ENCODE results near the gene NETO2.
A peak's percentile ranks its signal among the peaks of the same experiment; 100 is the strongest.

Gene NETO2

GRCh38 chr16:47144559-47144877, 773 bp upstream of the NETO2 start:
- no peak overlapping the region for H2BK12ac ChIP-seq (ENCODE audit: low read length in 2 of 2)
- H3K27me3 ChIP-seq (ENCODE audit: control insufficient read depth in 1 of 2, insufficient read depth in 1 of 2, low read length in 2 of 2) = peaks cover 0 to 11% of the 10 kb centered on the region in 2 experiments
- no peak overlapping the region for H2BK5ac ChIP-seq (ENCODE audit: low read depth, low read length, poor library complexity, severe bottlenecking)
- peak overlapping the region; percentile 62 to 73 for H3K4me3 ChIP-seq (ENCODE audit: insufficient read depth in 1 of 2, low read depth in 1 of 2, low read length in 2 of 2)
- H4K8ac ChIP-seq (ENCODE audit: low read length) = peak overlapping the region; percentile 40
- H3K23ac ChIP-seq (ENCODE audit: low read length in 2 of 2) = peak overlapping the region in 1 of 2 experiments; percentile 10
- no peak overlapping the region for H3K27ac ChIP-seq (ENCODE audit: low read length, poor library complexity, severe bottlenecking)
- no peak overlapping the region for H2BK120ac ChIP-seq (ENCODE audit: low read depth, low read length)
- no peak overlapping the region for H3K14ac ChIP-seq (ENCODE audit: low read length in 2 of 2)
- no peak overlapping the region for H2AK5ac ChIP-seq (ENCODE audit: low read length, severe bottlenecking)
- H2AFZ ChIP-seq (ENCODE audit: low read depth, low read length) = peak overlapping the region; percentile 43
- no peak overlapping the region for H2BK15ac ChIP-seq (ENCODE audit: low read depth, poor library complexity, severe bottlenecking)
- no peak for DNase-seq
- H3K9me3 ChIP-seq (ENCODE audit: control insufficient read depth, low read length) = no peaks in the 10 kb centered on the region
- no peaks in the 10 kb centered on the region for H3K36me3 ChIP-seq (ENCODE audit: control insufficient read depth in 1 of 2, insufficient read depth in 2 of 2, low read depth in 1 of 2, low read length in 2 of 2)
- no peaks in the 10 kb centered on the region for H3K79me1 ChIP-seq (replicated peaks; ENCODE audit: low read length, poor library complexity, severe bottlenecking)
- 19% methylated on average over 10 of the region's 10 CpGs for WGBS
- peaks cover 11% of the 10 kb centered on the region for H3K4me1 ChIP-seq (ENCODE audit: control insufficient read depth, insufficient read depth, low read depth, low read length)
- no peak overlapping the region for H3K9ac ChIP-seq (ENCODE audit: low read length)
- H3K4ac ChIP-seq (ENCODE audit: low read depth in 1 of 2, low read length in 2 of 2) = no peak overlapping the region
- H4K91ac ChIP-seq (ENCODE audit: low read length) = no peak overlapping the region
- no peak overlapping the region for H3K18ac ChIP-seq (ENCODE audit: low read depth in 1 of 2, low read length in 2 of 2)
- peak overlapping the region; percentile 91 for H3K4me2 ChIP-seq (ENCODE audit: low read length, poor library complexity, severe bottlenecking)

DNA sequence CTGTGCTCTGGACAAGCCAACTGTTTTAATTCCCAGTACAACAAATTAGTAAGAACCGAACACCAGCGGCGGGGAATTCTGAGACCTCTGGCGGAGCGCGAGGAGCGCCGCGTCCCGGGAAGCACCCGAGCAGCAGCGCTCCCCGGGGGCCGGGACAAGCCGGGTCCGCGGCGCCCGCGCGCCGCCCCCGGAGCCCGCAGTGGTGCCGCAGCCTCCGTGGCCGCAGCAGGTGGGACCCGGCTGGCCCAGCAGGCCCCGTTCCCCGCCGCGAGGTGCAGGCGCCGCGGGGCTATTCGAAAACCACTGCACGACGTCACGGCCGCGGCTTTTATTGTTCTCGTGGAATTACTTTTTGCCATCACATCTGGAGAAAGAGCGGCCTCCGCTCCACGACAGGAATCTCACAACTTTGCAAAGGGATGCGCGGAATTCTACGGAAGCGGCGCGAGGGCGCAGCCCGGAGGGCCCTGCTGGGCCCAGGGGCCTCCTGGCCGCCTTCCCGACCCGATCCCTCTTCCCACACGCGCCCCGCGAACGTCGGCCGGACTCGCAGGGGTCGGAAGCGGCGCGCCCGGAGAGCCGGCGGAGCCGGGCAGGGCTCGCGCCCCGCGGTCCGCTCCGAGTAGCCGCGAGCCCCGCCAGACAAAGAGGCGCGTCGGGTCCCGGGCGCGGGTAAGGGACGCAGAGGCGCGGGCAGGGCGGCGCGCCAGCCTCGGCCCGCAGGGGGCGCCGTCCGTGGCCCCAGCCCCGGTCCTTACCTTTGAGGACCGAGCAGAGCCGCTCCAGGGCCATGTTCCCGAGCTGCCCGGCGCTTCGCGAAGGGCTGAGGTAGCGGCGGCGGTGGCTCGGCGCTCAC, 696 bp downstream of the NETO2 start:
- Histone ChIP-seq H3K18ac (ENCODE audit: low read depth in 1 of 2, low read length in 2 of 2) (peak overlapping the region; percentile 54 to 78), H3K4ac (ENCODE audit: low read depth in 1 of 2, low read length in 2 of 2) (peak overlapping the region in 1 of 2 experiments; percentile 79), H3K4me2 (ENCODE audit: low read length, poor library complexity, severe bottlenecking) (peak overlapping the region; percentile 96), H3K27ac (ENCODE audit: low read length, poor library complexity, severe bottlenecking) (peak overlapping the region; percentile 34), H3K36me3 (ENCODE audit: control insufficient read depth in 1 of 2, insufficient read depth in 2 of 2, low read depth in 1 of 2, low read length in 2 of 2) (no peaks in the 10 kb centered on the region), H3K14ac (ENCODE audit: low read length in 2 of 2) (peak overlapping the region in 1 of 2 experiments; percentile 45), H3K9me3 (ENCODE audit: control insufficient read depth, low read length) (no peaks in the 10 kb centered on the region), H3K27me3 (ENCODE audit: control insufficient read depth in 1 of 2, insufficient read depth in 1 of 2, low read length in 2 of 2) (peaks cover 0 to 11% of the 10 kb centered on the region in 2 experiments), H2AFZ (ENCODE audit: low read depth, low read length) (peak overlapping the region; percentile 70), H4K8ac (ENCODE audit: low read length) (peak overlapping the region; percentile 50), H3K4me1 (ENCODE audit: control insufficient read depth, insufficient read depth, low read depth, low read length) (peaks cover 11% of the 10 kb centered on the region), H3K9ac (ENCODE audit: low read length) (peak overlapping the region; percentile 54), H2BK5ac (ENCODE audit: low read depth, low read length, poor library complexity, severe bottlenecking) (no peak overlapping the region), H2AK5ac (ENCODE audit: low read length, severe bottlenecking) (no peak overlapping the region), H2BK12ac (ENCODE audit: low read length in 2 of 2) (peak overlapping the region in 1 of 2 experiments; percentile 83), H3K79me1 (replicated peaks; ENCODE audit: low read length, poor library complexity, severe bottlenecking) (peaks cover 3% of the 10 kb centered on the region), H2BK120ac (ENCODE audit: low read depth, low read length) (peak overlapping the region; percentile 83), H2BK15ac (ENCODE audit: low read depth, poor library complexity, severe bottlenecking) (peak overlapping the region; percentile 96), H4K91ac (ENCODE audit: low read length) (peak overlapping the region; percentile 72), H3K23ac (ENCODE audit: low read length in 2 of 2) (peak overlapping the region in 1 of 2 experiments; percentile 81), H3K4me3 (ENCODE audit: insufficient read depth in 1 of 2, low read depth in 1 of 2, low read length in 2 of 2) (peak overlapping the region; percentile 73 to 78)
- under 1% methylated on average over 57 of the region's 111 CpGs for WGBS
- peak; percentile 69 for DNase-seq

DNA sequence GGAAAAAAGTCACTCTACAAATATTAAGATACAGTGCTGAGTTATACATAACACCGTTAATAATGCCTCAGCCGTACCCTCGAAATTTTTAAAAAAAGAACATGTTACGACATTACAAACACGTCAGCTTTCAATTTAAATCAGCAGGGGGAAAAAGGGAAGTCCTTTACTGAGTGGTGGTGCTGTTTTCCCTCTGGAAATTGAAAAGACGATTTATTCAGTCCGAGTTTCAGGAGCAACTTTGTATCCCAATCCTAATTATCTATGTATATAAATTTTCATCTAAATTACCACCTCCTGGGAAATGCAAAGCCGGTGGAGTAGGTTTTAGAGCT, 1.3 kb downstream of the NETO2 start:
- Histone ChIP-seq H2BK15ac (ENCODE audit: low read depth, poor library complexity, severe bottlenecking) (no peak overlapping the region), H2AFZ (ENCODE audit: low read depth, low read length) (peak overlapping the region; percentile 70), H4K91ac (ENCODE audit: low read length) (no peak overlapping the region), H3K14ac (ENCODE audit: low read length in 2 of 2) (no peak overlapping the region), H3K36me3 (ENCODE audit: control insufficient read depth in 1 of 2, insufficient read depth in 2 of 2, low read depth in 1 of 2, low read length in 2 of 2) (no peaks in the 10 kb centered on the region), H3K4me3 (ENCODE audit: insufficient read depth in 1 of 2, low read depth in 1 of 2, low read length in 2 of 2) (peak overlapping the region in 1 of 2 experiments; percentile 78), H4K8ac (ENCODE audit: low read length) (no peak overlapping the region), H3K9ac (ENCODE audit: low read length) (peak overlapping the region; percentile 54), H3K9me3 (ENCODE audit: control insufficient read depth, low read length) (no peaks in the 10 kb centered on the region), H3K27ac (ENCODE audit: low read length, poor library complexity, severe bottlenecking) (peak overlapping the region; percentile 34), H3K27me3 (ENCODE audit: control insufficient read depth in 1 of 2, insufficient read depth in 1 of 2, low read length in 2 of 2) (peaks cover 0 to 11% of the 10 kb centered on the region in 2 experiments), H3K79me1 (replicated peaks; ENCODE audit: low read length, poor library complexity, severe bottlenecking) (peaks cover 3% of the 10 kb centered on the region), H3K18ac (ENCODE audit: low read depth in 1 of 2, low read length in 2 of 2) (no peak overlapping the region), H2BK12ac (ENCODE audit: low read length in 2 of 2) (no peak overlapping the region), H2AK5ac (ENCODE audit: low read length, severe bottlenecking) (no peak overlapping the region), H3K4me1 (ENCODE audit: control insufficient read depth, insufficient read depth, low read depth, low read length) (peaks cover 11% of the 10 kb centered on the region), H2BK5ac (ENCODE audit: low read depth, low read length, poor library complexity, severe bottlenecking) (no peak overlapping the region), H3K4ac (ENCODE audit: low read depth in 1 of 2, low read length in 2 of 2) (no peak overlapping the region), H3K4me2 (ENCODE audit: low read length, poor library complexity, severe bottlenecking) (peak overlapping the region; percentile 96), H3K23ac (ENCODE audit: low read length in 2 of 2) (no peak overlapping the region), H2BK120ac (ENCODE audit: low read depth, low read length) (no peak overlapping the region)
- WGBS = 0% methylated on average over 3 of the region's 8 CpGs
- DNase-seq = peak; percentile 66

- no peak overlapping the region for H2BK12ac ChIP-seq (ENCODE audit: low read length in 2 of 2)
- H2AK5ac ChIP-seq (ENCODE audit: low read length, severe bottlenecking) = no peak overlapping the region
- no peak overlapping the region for H4K8ac ChIP-seq (ENCODE audit: low read length)
- peaks cover 0 to 11% of the 10 kb centered on the region in 2 experiments for H3K27me3 ChIP-seq (ENCODE audit: control insufficient read depth in 1 of 2, insufficient read depth in 1 of 2, low read length in 2 of 2)
- H4K91ac ChIP-seq (ENCODE audit: low read length) = no peak overlapping the region
- WGBS = 7% methylated on average over 23 of the region's 26 CpGs
- peak overlapping the region; percentile 96 for H3K4me2 ChIP-seq (ENCODE audit: low read length, poor library complexity, severe bottlenecking)
- no peak overlapping the region for H3K27ac ChIP-seq (ENCODE audit: low read length, poor library complexity, severe bottlenecking)
- no peaks in the 10 kb centered on the region for H3K9me3 ChIP-seq (ENCODE audit: control insufficient read depth, low read length)
- H3K18ac ChIP-seq (ENCODE audit: low read depth in 1 of 2, low read length in 2 of 2) = no peak overlapping the region
- H3K4ac ChIP-seq (ENCODE audit: low read depth in 1 of 2, low read length in 2 of 2) = no peak overlapping the region
- H3K9ac ChIP-seq (ENCODE audit: low read length) = peak overlapping the region; percentile 54
- H2BK120ac ChIP-seq (ENCODE audit: low read depth, low read length) = no peak overlapping the region
- peaks cover 5% of the 10 kb centered on the region for H3K79me1 ChIP-seq (replicated peaks; ENCODE audit: low read length, poor library complexity, severe bottlenecking)
- no peak overlapping the region for H2BK15ac ChIP-seq (ENCODE audit: low read depth, poor library complexity, severe bottlenecking)
- H3K14ac ChIP-seq (ENCODE audit: low read length in 2 of 2) = no peak overlapping the region
- no peak overlapping the region for H2AFZ ChIP-seq (ENCODE audit: low read depth, low read length)
- no peaks in the 10 kb centered on the region for H3K36me3 ChIP-seq (ENCODE audit: control insufficient read depth in 1 of 2, insufficient read depth in 2 of 2, low read depth in 1 of 2, low read length in 2 of 2)
- peak overlapping the region; percentile 53 to 78 for H3K4me3 ChIP-seq (ENCODE audit: insufficient read depth in 1 of 2, low read depth in 1 of 2, low read length in 2 of 2)
- no peak overlapping the region for H3K23ac ChIP-seq (ENCODE audit: low read length in 2 of 2)
- H2BK5ac ChIP-seq (ENCODE audit: low read depth, low read length, poor library complexity, severe bottlenecking) = no peak overlapping the region
- DNase-seq = peak; percentile 89
- H3K4me1 ChIP-seq (ENCODE audit: control insufficient read depth, insufficient read depth, low read depth, low read length) = peaks cover 11% of the 10 kb centered on the region
Observed at GRCh38 chr16:47141773-47142485, 1.8 kb downstream of the NETO2 start.
